BE2C (cell line): ENCODE results near the gene MAP4K4. TPM values are rescaled to one million over a fixed set of nuclear protein-coding genes. Genes with fewer than 3 reads are reported as not detected.
A peak's percentile ranks its signal among the peaks of the same experiment; 100 is the strongest.

Source experiments
- DNase-seq: peaks from one replicate; pipeline ENCODE4 v3.0.0-alpha.2; 2020
- H3K27me3 ChIP-seq: fragments of 250-450 bp; sonication (Bioruptor Pico); 2 replicates; pipeline ENCODE4 v1.5.1; 2020; ENCODE audit warnings: mild to moderate bottlenecking
- H3K36me3 ChIP-seq: fragments of 250-450 bp; sonication (Bioruptor Pico); 2 replicates; pipeline ENCODE4 v1.5.1; 2020; ENCODE audit warnings: mild to moderate bottlenecking
- H3K4me1 ChIP-seq: fragments of 250-450 bp; sonication (Bioruptor Pico); 2 replicates; pipeline ENCODE4 v1.5.1; 2020
- H3K4me3 ChIP-seq: 2 replicates; pipeline ENCODE4 v1.5.1; 2011; ENCODE audit warnings: low read depth, low read length
- H3K9me3 ChIP-seq: fragments of 250-450 bp; sonication (Bioruptor Pico); 2 replicates; pipeline ENCODE4 v1.5.1; 2020
- polyA plus RNA-seq: library from polyadenylated mRNA; unstranded; fragments of >200 nt; gene quantifications from one replicate; pipeline ENCODE4 v1.2.1, GENCODE V29; 2012; ENCODE audit warnings: low read depth, missing spikeins; ENCODE audit not compliant: insufficient read length, insufficient read depth
- TF ChIP-seq, protein P1 (sequence below): IDR thresholded peaks from 2 replicates; pipeline ENCODE4 v1.5.1; 2012; ENCODE audit warnings: mild to moderate bottlenecking, low read depth, low read length

Gene MAP4K4
- polyA plus RNA-seq = 31.0 TPM

- H3K36me3 ChIP-seq = no peaks in the 10 kb centered on the region
- H3K27me3 ChIP-seq = no peaks in the 10 kb centered on the region
- DNase-seq = peak; percentile 66
- no peaks in the 10 kb centered on the region for H3K9me3 ChIP-seq
- no peaks in the 10 kb centered on the region for H3K4me1 ChIP-seq
- peak within 1 kb of the TSS; percentile 84 for H3K4me3 ChIP-seq
- TF ChIP-seq, protein P1, sequence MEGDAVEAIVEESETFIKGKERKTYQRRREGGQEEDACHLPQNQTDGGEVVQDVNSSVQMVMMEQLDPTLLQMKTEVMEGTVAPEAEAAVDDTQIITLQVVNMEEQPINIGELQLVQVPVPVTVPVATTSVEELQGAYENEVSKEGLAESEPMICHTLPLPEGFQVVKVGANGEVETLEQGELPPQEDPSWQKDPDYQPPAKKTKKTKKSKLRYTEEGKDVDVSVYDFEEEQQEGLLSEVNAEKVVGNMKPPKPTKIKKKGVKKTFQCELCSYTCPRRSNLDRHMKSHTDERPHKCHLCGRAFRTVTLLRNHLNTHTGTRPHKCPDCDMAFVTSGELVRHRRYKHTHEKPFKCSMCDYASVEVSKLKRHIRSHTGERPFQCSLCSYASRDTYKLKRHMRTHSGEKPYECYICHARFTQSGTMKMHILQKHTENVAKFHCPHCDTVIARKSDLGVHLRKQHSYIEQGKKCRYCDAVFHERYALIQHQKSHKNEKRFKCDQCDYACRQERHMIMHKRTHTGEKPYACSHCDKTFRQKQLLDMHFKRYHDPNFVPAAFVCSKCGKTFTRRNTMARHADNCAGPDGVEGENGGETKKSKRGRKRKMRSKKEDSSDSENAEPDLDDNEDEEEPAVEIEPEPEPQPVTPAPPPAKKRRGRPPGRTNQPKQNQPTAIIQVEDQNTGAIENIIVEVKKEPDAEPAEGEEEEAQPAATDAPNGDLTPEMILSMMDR = no peak
Observed at GRCh38 chr2:101697124-101698013, at the start of gene MAP4K4. Gene MAP4K4 (plus strand): TSS chr2:101697707. CDS start chr2:101698081, 374 bp downstream.

DNA sequence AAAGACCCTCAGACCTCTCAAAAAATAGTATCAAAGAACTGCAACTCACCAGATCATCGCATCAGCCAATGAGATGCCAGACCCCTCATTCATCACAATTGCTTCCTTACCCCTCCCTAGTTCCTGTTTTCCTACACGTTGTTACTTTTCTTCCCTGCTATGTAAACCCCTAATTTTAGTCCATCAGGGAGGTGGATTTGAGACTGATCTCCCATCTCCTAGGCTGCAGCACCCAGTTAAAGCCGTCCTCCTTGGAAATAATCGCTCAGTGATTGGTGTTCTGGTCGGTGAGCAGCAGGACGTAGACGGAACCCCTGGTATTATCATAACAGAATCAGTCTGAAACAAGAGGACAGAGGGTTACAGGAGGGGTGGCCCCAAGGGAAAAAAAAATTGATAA, 44.0 kb upstream of the MAP4K4 start:
- TF ChIP-seq, protein P1 = no peak
- Histone ChIP-seq H3K4me1 (no peaks in the 10 kb centered on the region), H3K9me3 (no peaks in the 10 kb centered on the region), H3K27me3 (no peaks in the 10 kb centered on the region), H3K4me3 (no peak overlapping the region), H3K36me3 (no peaks in the 10 kb centered on the region)
- DNase-seq = no peak

DNA sequence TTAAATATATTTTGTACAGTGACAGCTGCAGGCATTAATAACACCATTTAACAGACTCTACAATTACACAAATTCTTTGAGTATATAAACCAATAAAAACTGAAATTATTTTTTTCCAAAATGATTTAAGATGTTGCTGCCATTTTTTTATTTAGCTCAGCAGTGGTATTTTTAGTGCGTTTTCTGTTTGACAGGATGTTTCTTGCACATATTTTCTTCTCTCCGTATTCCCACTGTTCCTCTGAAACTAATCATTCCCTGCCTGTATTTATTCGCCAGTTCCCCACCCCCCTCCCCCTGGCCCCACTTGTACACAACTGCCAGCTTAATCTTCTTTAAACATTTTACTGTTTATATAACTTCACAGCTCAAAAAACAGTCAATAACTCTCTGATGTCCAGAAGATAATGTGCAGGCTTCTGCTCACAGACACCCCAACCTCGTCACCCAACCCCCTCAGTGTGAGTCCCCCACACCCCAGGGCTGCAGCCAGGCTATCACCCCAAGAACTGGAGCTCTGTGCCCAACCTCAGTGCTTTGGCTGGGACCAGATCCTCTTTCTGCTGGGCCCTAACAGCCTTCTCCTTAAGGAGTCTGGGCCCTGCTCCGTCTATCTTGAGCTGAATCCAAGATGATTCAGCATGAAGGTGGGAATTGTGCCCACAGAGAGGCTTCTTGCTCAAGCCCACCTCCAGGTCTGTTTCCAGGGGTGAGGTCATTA, 41.6 kb upstream of the MAP4K4 start:
- DNase-seq = no peak
- no peaks in the 10 kb centered on the region for H3K36me3 ChIP-seq
- TF ChIP-seq, protein P1 = no peak
- H3K9me3 ChIP-seq = no peaks in the 10 kb centered on the region
- H3K4me1 ChIP-seq = no peaks in the 10 kb centered on the region
- no peaks in the 10 kb centered on the region for H3K27me3 ChIP-seq
- H3K4me3 ChIP-seq = no peak overlapping the region

GRCh38 chr2:101657787-101658186, 39.7 kb upstream of the MAP4K4 start:
- Histone ChIP-seq H3K36me3 (no peaks in the 10 kb centered on the region), H3K9me3 (no peaks in the 10 kb centered on the region)

DNA sequence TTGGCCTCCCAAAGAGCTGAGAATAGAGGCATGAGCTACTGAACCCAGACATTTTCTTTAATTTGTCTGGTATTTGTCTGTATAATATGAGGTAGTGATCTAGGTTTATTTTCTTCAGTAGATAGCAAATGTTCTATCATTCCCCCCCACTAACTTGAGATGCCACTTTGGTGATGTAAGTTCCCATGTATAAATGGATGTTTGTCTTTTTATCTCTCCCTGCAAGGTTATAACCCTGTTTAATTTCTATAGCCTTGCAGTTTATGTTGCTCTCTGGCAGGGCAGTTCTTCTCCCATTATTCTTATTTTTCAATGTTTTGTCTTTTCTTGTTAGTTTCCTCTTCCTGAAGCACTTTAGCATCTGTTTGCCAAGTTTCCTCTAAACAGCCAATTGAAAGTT, 39.1 kb upstream of the MAP4K4 start:
- no peak for DNase-seq
- no peaks in the 10 kb centered on the region for H3K36me3 ChIP-seq
- no peak overlapping the region for H3K4me3 ChIP-seq
- no peaks in the 10 kb centered on the region for H3K27me3 ChIP-seq
- TF ChIP-seq, protein P1 = no peak
- no peaks in the 10 kb centered on the region for H3K9me3 ChIP-seq
- no peaks in the 10 kb centered on the region for H3K4me1 ChIP-seq

More at GRCh38 chr2:101657787-101658186, 39.7 kb upstream of the MAP4K4 start:
- no peaks in the 10 kb centered on the region for H3K4me1 ChIP-seq
- no peaks in the 10 kb centered on the region for H3K27me3 ChIP-seq
- TF ChIP-seq, protein P1 = no peak
- DNase-seq = no peak
- no peak overlapping the region for H3K4me3 ChIP-seq
